HepG2 (cell line): ENCODE results near the gene C1orf159. TPM values are rescaled to one million over a fixed set of nuclear protein-coding genes. Genes with fewer than 3 reads are reported as not detected.

Source experiments
- ATF1 ChIP-seq: IDR thresholded peaks from 2 replicates; pipeline ENCODE4 v1.6.1; 2016; ENCODE audit warnings: mild to moderate bottlenecking, control low read depth
- ELF4 ChIP-seq: sonication (generic); formaldehyde crosslinking; IDR thresholded peaks from 2 replicates; pipeline ENCODE4 v1.5.0; 2020; ENCODE audit warnings: missing genetic modification reagents, mild to moderate bottlenecking, moderate library complexity, borderline replicate concordance
- KAT8 ChIP-seq: IDR thresholded peaks from 2 replicates; pipeline ENCODE4 v1.6.1; 2016; ENCODE audit warnings: missing genetic modification reagents, missing compliant biosample characterization
- MEIS1 ChIP-seq: sonication (generic); formaldehyde crosslinking; IDR thresholded peaks from 2 replicates; pipeline ENCODE4 v1.9.0; 2021; ENCODE audit warnings: mild to moderate bottlenecking, missing genetic modification reagents, moderate library complexity, borderline replicate concordance
- MIER2 ChIP-seq: IDR thresholded peaks from 2 replicates; pipeline ENCODE4 v1.6.1; 2016; ENCODE audit warnings: missing biosample characterization, missing genetic modification reagents
- POGK ChIP-seq: sonication (generic); formaldehyde crosslinking; conservative IDR thresholded peaks from 2 replicates; pipeline ENCODE4 v1.8.0; 2022; ENCODE audit warnings: mild to moderate bottlenecking, moderate library complexity, missing genetic modification reagents
- PRDM10 ChIP-seq: sonication (generic); formaldehyde crosslinking; IDR thresholded peaks from 2 replicates; pipeline ENCODE4 v1.4.0; 2020; ENCODE audit warnings: low read depth, missing genetic modification reagents
- RXRA ChIP-seq: sonication (generic); formaldehyde crosslinking; IDR thresholded peaks from 2 replicates; pipeline ENCODE4 v1.5.1; 2020; ENCODE audit warnings: missing genetic modification reagents
- SMARCC2 ChIP-seq: fragments of 450-650 bp; IDR thresholded peaks from 2 replicates; pipeline ENCODE4 v1.6.1; 2017; ENCODE audit warnings: antibody characterized with exemption, mild to moderate bottlenecking
- SRY ChIP-seq: sonication (generic); formaldehyde crosslinking; IDR thresholded peaks from 2 replicates; pipeline ENCODE4 v1.8.0; 2022; ENCODE audit warnings: mild to moderate bottlenecking, missing genetic modification reagents
- TEF ChIP-seq: sonication (generic); formaldehyde crosslinking; IDR thresholded peaks from 2 replicates; pipeline ENCODE4 v1.5.0; 2020; ENCODE audit warnings: missing genetic modification reagents
- ZBTB25 ChIP-seq: IDR thresholded peaks from 2 replicates; pipeline ENCODE4 v1.6.1; 2018; ENCODE audit warnings: missing genetic modification reagents
- ZFP36L2 ChIP-seq: sonication (generic); formaldehyde crosslinking; IDR thresholded peaks from 2 replicates; pipeline ENCODE4 v1.4.0; 2020; ENCODE audit warnings: missing genetic modification reagents
- ZFX ChIP-seq: sonication (generic); formaldehyde crosslinking; IDR thresholded peaks from 2 replicates; pipeline ENCODE4 v1.4.0; 2020; ENCODE audit warnings: mild to moderate bottlenecking, low read depth, missing genetic modification reagents, moderate library complexity
- ZNF629 ChIP-seq: sonication (generic); formaldehyde crosslinking; conservative IDR thresholded peaks from 2 replicates; pipeline ENCODE4 v1.5.0; 2020; ENCODE audit warnings: missing genetic modification reagents
- ZSCAN25 ChIP-seq: sonication (generic); formaldehyde crosslinking; IDR thresholded peaks from 2 replicates; pipeline ENCODE4 v1.8.0; 2022; ENCODE audit warnings: mild to moderate bottlenecking, missing genetic modification reagents
- ZSCAN29 ChIP-seq: sonication (generic); formaldehyde crosslinking; conservative IDR thresholded peaks from 2 replicates; pipeline ENCODE4 v1.4.0; 2020; ENCODE audit warnings: mild to moderate bottlenecking, missing genetic modification reagents
- polyA plus RNA-seq, 8 experiments: library from polyadenylated mRNA; depleted of rRNA in 3 of 8; stranded (reverse) in 7 of 8; unstranded in 1 of 8; fragments of >200 nt; fragmentation: Illumina TruSeq in 4 of 8; extraction: Trizol in 4 of 8; gene quantifications; 2 replicates each; pipeline versions ENCODE4 v1.2.1 to v1.2.3, GENCODE V29; 2011 to 2016; ENCODE audit warnings: low read depth in 4 of 8, missing spikeins in 1 of 8, mixed read lengths in 1 of 8; ENCODE audit not compliant: insufficient read depth in 1 of 8
- total RNA-seq, 5 experiments: library from RNA; depleted of rRNA; stranded (reverse); fragments of >200 nt; fragmentation: Illumina TruSeq; extraction: Trizol; gene quantifications; 2 replicates each; pipeline ENCODE4 v1.2.3, GENCODE V29; 2016; ENCODE audit warnings: low read depth in 1 of 5

C1orf159 gene
- total and polyA plus RNA-seq, 2 of the 13 experiments (the other 11 are each of a cell fraction or from before 2014, with no cell fraction given): 3.8 to 6.7 TPM

- TF ChIP-seq ZNF629 (CRISPR knock-in tag): no peak
- no peak for TF ChIP-seq POGK
- no peak for TF ChIP-seq MEIS1 (CRISPR knock-in tag)
- no peak for TF ChIP-seq MIER2
- TF ChIP-seq SRY (CRISPR knock-in tag): no peak
- peak; percentile 58 for TF ChIP-seq ZFX (CRISPR knock-in tag)
- TF ChIP-seq KAT8: 0 out of 2 replicates have a peak, but pooled peaks have one; percentile 13
- TF ChIP-seq ATF1: no peak
- TF ChIP-seq RXRA (CRISPR knock-in tag): peak; percentile 58; the same call in 1 of the 2 replicates
- TF ChIP-seq ELF4 (CRISPR knock-in tag): no peak
- no peak for TF ChIP-seq ZSCAN29
- TF ChIP-seq PRDM10: no peak
- no peak for TF ChIP-seq TEF (CRISPR knock-in tag)
- peak; percentile 84 for TF ChIP-seq ZSCAN25
- no peak for TF ChIP-seq ZFP36L2
- no peak for TF ChIP-seq SMARCC2
- TF ChIP-seq ZBTB25 (CRISPR knock-in tag): no peak
Measured at GRCh38 chr1:1065265-1065939, 50.5 kb downstream of the C1orf159 start (continued).
